GM19324 (cell line): Measurements from ENCODE around the gene PNN.
"Not testable (repeated sequence)": the region's sequence is repeated elsewhere in the genome, so short reads cannot be mapped to it uniquely, and the experiment has no call there.

Experiments
- ATAC-seq: cut with Tn5 transposase; IDR thresholded peaks from one replicate; pipeline ENCODE4 v1.9.1; 2021; ENCODE audit warnings: mild to moderate bottlenecking, moderate library complexity; ENCODE audit not compliant: unreplicated experiment, low FRiP score

The PNN gene

DNA sequence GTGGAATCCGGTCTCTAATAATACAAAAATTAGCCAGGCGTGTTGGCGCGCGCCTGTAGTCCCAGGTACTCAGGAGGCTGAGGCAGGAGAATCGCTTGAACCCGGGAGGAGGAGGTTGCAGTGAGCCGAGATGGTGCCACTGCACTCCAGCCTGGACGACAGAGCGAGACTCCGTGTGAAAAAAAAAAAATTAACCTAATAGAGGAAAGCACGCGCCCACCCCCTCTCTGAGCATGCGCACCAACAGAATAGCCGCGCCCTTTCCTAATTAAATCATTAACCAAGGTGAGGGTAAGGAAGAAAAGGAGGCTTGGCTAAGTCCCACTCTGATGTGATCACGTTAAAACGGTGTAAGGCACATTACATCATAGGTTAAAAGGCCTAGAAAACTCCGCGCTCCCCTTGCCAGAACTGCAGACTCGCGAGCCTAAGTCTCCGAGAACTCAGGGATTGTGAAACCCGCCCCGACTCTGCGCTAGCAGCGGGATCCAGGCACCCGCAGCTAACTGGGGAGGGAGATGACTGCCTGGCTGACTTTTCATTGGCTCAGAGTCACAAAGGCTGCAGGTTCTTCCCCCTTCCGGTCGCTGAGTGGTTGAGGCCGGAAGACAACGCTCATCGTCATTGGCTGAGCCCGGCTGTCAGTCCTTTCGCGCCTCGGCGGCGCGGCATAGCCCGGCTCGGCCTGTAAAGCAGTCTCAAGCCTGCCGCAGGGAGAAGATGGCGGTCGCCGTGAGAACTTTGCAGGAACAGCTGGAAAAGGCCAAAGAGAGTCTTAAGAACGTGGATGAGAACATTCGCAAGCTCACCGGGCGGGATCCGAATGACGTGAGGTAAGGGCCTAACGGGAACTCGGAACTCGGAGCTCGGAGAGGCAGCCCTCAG, at the start of gene PNN:
Gene PNN (plus strand): TSS at position 695 of the 885 bp plus-strand sequence. CDS start 26 bp downstream, at position 721.
- peak; percentile 95 for ATAC-seq

DNA sequence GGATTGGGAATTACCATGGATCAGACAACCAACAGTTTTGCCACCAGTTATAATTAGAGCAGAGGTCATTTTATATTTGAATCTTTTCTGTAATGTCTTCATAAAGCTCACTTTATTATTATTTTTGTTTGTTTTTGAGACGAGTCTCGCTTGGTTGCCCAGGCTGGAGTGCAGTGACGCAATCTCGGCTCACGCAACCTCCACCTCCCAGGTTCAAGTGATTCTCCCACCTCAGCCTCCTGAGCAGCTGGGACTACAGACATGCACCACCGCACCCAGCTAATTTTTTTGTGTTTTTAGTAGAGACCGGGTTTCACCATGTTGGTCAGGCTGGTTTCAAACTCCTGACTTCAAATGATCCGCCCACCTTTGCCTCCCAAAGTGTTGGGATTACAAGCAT, 37.2 kb upstream of the PNN start:
- not testable (repeated sequence) for ATAC-seq

DNA sequence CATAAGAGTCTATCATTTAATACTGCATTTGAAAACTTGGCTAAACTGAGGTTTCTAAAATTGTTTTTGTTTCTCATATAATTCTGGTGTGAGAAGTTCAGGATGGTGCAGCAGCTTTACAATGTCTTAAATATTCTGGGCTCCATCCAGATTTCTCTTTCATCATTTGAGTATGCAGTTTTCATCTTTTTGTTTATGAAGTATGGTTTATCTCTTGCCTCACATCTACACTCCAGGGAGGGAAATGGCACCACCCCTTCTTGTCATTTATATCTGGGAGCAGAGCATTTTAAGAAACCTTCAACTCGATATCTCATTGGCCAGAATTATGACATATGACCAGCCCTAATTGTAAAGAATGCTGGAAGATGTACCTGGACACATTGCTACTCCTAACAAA, 36.6 kb upstream of the PNN start:
- ATAC-seq, result no peak

GRCh38 chr14:39140170-39140569, 34.9 kb upstream of the PNN start:
- ATAC-seq, result no peak

DNA sequence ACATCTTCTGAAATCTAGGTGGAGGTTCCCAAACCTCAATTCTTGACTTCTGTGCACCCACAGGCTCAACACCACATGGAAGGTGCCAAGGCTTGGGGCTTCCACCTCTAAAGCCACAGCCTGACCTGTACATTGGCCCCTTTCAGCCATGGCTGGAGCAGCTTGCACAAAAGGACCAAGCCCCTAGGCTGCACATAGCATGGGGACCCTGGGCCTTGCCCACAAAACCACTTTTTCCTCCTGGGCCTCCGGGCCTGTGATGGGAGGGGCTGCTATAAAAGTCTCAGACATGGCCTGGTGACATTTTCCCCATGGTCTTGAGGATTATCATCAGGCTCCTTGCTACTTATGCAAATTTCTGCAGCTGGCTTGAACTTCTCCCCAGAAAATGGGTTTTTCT, 33.4 kb upstream of the PNN start:
- ATAC-seq, result not testable (repeated sequence)

GRCh38 chr14:39143226-39143625, 31.8 kb upstream of the PNN start:
- not testable (repeated sequence) for ATAC-seq

DNA sequence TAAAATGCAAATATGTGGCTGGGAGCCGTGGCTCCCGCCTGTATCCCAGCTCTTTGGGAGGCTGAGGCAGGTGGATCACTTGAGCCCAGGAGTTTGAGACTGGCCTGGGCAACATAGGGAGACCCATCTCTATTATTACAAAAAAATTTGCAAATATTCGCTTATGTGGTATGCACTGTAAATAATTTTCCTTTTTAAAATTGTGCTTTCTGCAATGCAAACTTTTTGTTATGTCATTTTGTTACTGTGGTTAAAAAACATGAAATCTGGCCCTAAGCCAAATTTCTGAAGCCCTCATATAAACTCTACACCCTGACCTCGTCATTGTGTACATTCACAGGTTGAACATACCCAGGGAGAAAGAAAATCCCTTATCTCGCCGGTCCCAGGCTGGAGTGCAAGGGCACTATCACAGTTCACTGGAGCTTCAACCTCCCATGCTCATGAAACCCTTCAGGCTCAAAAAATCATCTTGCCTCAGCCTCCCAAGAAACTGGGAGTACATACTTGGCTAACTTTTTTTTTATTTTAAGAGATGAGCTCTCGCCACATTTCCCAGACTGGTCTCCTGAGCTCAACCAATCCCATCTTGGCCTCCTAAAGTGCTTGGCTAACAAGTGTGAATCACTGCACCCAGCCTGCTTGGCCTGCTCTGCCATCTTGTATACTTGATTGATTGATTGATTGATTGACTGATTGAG, 29.6 kb upstream of the PNN start:
- ATAC-seq, result no peak

DNA sequence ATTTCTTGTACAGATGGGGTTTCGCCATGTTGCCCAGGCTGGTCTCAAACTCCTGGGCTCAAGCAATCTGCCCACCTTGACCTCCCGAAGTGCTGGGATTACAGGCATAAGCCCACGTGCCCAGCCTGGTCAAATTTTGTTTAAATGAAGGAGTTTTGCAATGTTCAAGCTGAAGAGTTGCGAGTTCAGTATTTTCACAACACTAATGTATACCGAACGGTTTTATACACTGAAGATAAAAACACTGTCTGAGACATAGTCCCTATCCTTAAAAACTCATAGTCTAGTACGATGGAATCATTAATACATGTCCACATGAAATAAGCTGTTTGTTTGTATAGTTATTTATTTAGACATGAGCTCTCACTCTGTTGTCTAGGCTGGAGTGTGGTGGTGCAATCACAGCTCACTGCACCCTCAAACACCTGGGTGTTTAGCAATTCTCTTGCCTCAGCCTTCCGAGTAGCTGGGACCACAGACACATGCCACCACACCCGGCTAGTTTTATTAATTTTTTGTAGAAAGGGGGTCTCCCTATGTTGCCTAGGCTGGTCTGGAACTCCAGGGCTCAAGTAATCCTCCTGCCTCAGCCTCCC, 20.4 kb upstream of the PNN start:
- no peak for ATAC-seq

- ATAC-seq, result no peak
Observed at GRCh38 chr14:39157491-39157890, 17.6 kb upstream of the PNN start.

DNA sequence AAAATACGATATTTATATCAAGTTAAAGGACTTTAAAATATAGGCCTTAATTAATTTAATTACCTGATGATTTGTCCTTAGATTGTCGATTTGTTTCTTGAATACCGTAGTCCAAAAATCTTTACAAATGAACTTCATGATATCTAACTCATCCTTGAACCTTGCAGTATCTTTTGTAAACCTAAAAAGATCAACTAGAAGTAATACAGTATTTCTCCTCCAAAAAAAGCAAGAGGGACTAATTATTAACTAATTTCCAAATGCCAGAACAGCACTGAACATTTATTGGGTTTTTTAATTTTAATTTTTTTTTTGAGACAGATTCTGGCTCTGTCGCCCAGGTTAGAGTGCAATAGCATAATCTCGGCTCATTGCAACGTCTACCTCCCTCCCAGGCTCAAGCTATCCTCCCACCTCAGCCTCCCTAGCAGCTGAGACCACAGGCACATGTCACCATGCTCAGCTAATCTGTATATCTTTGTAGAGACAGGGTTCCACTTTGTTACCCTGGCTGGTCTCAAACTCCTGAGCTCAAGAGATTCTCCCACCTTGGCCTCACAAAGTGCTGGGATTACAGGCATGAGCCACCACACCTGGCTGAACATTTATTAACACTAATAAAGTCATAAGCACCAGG, 16.7 kb upstream of the PNN start:
- ATAC-seq, result no peak

GRCh38 chr14:39160494-39160893, 14.6 kb upstream of the PNN start:
- no peak for ATAC-seq

DNA sequence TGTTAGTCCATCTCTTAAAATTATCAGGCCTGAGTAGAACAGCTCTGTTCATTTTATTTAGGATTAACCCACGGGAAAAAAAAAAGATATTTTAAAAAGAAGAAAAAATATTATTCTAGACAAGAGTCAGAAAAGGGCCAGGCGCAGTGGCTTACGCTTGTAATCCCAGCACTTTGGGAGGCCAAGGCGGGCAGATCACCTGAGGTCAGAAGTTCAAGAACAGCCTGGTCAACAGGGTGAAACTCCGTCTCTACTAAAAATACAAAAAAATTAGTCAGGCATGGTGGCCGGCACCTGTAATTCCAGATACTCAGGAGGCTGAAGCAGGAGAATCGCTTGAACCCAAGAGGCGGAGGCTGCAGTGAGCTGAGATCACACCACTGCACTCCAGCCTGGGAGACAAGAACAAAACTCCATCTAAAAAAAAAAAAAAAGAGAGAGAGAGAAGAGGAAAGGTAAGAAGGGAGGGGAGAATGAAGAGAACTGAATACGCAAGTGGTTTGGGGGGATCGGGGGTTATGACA, 7.2 kb upstream of the PNN start:
- not testable (repeated sequence) for ATAC-seq

DNA sequence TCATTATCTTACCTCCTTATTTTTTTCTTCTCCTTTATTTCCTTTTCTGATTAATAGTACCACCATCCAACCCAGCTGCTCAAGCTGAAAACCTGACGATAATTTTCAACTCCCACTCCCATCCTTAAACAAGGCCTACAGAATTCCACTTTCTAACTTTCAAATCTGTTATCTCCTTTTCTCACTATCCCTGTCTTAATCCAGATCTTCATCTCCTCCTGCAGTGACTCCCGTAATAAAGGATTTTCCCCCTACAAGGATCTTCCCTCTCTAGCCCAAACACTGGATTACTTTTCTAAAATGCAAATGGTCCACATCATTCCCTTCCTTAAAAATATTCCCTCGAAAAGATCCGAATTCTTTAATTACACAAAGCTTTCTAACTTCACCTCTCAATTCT, 6.5 kb upstream of the PNN start:
- ATAC-seq, result no peak

GRCh38 chr14:39169541-39169900, 5.5 kb upstream of the PNN start:
- ATAC-seq, result no peak

- no peak for ATAC-seq
Observed at GRCh38 chr14:39173198-39173597, 1.9 kb upstream of the PNN start.

GRCh38 chr14:39175445-39176262, 600 bp downstream of the PNN start:
- peak; percentile 7 for ATAC-seq

GRCh38 chr14:39176263-39177167, 1.5 kb downstream of the PNN start:
- no peak for ATAC-seq

GRCh38 chr14:39177168-39177545, 2.1 kb downstream of the PNN start:
- no peak for ATAC-seq

DNA sequence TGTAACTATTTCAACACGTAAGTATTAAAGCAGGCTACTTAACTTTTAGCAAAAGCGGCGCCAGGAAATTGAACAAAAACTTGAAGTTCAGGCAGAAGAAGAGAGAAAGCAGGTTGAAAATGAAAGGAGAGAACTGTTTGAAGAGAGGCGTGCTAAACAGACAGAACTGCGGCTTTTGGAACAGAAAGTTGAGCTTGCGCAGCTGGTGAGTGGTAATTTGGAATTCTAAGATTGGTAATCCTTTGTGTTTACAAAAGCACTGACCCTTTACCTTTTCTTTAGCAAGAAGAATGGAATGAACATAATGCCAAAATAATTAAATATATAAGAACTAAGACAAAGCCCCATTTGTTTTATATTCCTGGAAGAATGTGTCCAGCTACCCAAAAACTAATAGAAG, 4.0 kb downstream of the PNN start:
- ATAC-seq, result no peak
